GM21529 (cell line): ENCODE data around the gene RAPGEF1.
"Not testable (repeated sequence)": the region's sequence is repeated elsewhere in the genome, so short reads cannot be mapped to it uniquely, and the experiment has no call there.

Source experiments
- ATAC-seq: cut with Tn5 transposase; IDR thresholded peaks from one replicate; pipeline ENCODE4 v1.9.1; 2021; ENCODE audit not compliant: unreplicated experiment

Gene RAPGEF1

DNA sequence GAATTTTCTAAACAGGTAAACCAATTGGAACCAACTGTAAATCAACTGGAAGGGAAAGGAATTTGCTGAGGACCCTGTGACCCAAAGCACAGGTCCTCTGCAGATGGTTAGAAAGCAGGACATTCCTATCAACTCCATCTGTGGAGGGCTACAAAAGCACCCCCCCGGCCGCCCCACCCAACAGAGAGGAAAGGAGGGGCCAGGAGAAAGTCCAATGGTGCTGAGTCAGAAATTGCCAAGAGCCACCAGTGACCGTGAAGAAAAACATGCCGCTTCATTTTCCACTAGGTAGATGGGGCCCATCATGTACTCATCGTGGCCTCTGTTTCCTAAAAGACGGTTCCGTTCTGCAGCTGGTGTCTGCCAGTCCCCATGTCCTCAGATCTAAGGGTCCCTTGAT is 66.3 kb downstream of the RAPGEF1 start:
- ATAC-seq, result no peak

DNA sequence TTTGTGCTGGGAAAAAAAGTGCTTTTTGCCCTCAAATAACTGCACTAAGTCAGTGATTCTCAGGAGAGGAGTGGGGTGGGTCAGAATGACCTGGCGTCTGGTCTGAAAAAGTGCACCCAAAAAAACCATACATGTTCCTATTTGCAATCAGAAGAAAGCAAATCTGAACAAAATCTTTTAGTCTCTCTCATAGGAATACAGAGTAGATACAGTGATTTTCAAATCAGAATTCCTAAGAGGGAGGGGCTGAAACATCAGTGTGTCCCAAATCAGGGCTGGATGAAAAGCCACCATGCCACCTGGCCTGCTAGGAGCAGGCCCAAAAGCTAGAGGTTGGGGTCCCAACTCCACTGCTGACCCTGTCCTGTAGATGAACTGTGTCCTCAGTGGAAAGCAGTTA is 66.8 kb downstream of the RAPGEF1 start:
- ATAC-seq, result no peak

DNA sequence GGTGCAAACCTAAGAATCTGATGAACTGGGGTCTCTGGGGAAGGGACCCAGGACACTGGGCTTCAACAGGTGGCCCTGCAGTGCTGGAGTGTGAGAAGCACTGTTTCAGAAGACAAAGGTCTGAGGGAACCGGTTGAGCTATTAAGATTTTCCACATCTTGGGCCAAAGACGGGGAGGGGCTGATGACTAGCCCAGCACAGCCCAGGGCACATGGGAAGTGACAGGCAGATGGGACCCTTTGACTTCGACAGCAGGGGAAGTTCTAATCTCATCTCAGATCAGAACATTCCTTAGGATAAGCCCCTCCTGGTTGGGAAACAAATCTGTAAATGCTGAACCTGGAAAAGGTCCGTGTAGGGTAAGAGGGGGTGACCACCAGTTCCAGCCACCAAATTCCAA is 67.4 kb downstream of the RAPGEF1 start:
- no peak for ATAC-seq

DNA sequence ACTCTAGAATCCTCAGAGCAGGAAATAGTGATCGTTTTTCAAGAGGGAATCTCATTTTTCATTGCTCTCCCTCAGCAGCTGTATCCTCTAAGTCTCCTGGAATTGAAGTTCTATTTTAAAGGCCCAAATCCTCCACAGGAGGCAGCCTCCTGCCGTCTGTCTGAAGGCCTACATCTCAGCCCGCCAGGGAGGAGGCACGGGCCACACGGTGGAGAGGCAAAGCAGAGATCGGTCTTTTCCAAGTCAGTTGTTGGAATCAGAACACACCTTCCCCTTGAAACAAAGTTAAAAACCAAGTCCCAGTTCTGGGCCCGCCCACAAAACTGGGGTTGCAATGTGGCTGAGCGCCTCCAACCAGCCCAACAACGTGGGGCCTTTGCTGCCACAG is 68.7 kb downstream of the RAPGEF1 start:
- ATAC-seq, result no peak

DNA sequence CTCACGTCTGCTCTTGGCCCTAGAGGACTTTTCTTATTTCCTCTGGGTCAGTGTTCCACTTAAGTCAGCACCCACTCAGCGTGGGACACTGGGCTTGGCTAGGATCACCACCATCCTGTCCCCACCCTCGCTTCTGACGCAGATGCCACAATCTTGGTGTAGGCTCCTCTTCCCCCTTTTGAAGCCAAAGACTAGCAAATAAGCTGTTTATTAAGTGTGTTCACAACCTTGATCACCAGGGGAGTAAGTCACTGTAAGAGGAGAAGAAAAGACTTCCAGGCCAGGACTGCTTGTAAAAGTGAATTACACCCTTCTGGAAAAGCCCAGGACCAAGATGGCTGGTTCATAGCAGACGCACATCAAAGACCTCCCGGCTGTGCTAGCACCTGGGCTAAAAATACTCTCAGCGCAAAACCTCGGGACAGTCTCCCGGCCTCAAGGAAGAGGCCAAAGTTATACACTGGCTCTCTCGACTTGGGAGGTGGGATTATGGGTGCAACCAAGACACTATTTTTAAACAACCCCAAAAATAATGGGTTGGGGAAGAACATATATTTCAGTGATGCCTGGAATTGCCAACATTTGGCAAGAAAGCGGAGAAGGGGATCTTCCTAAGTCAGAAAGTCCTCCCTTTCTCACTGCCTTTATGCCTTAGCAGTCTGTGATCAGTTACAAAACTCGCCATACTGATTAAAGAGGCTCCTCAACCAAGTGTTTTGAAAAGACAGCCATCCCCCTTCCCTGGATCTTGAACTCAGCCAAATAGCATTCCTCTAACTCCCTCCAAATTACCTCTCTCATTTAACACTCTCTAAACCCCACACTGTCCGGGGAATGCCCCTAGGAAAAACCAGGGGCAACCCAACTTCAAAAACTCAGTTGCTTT is 69.4 kb downstream of the RAPGEF1 start:
- no peak for ATAC-seq

DNA sequence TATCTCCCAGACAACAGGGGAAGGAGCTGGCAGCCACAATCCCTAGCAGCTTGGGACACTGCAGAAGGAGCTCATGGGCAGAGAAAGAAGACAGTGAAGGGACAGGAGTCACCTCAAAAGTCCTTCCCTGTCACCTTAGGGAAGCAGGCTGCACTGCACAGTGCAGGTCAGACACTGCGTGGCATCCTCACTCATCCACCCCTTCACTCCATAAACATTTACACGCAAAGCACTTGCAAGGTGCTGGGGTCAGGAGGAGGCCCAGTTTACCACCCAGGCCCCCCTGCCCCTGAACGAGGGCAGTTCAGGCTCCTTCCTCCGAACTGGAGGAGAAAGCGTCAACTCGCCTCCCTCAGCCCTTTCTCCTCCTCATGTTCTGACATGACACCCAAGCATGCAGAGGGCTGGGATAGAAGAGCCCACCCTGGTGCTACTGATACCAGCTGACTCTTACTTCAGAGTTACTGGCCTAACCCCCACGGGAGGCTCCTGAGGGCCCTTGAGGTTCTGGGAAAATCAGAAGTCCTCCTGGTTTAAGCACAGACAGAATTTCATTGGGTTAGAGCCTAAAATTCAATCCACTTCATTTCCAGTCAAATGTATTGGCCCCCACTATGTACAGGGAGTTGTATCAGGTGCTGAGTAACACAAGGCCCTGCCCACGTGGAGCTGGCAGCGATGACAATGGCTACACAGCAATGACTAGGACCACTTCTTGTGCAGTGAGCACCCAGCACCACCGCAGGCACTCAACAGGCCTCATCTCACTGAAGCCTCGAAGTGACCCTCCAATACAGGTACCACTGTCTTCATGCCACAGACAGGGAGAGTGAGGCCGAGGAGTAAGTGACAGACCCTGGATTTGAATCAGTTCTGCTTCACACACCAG is 70.4 kb downstream of the RAPGEF1 start:
- no peak for ATAC-seq

DNA sequence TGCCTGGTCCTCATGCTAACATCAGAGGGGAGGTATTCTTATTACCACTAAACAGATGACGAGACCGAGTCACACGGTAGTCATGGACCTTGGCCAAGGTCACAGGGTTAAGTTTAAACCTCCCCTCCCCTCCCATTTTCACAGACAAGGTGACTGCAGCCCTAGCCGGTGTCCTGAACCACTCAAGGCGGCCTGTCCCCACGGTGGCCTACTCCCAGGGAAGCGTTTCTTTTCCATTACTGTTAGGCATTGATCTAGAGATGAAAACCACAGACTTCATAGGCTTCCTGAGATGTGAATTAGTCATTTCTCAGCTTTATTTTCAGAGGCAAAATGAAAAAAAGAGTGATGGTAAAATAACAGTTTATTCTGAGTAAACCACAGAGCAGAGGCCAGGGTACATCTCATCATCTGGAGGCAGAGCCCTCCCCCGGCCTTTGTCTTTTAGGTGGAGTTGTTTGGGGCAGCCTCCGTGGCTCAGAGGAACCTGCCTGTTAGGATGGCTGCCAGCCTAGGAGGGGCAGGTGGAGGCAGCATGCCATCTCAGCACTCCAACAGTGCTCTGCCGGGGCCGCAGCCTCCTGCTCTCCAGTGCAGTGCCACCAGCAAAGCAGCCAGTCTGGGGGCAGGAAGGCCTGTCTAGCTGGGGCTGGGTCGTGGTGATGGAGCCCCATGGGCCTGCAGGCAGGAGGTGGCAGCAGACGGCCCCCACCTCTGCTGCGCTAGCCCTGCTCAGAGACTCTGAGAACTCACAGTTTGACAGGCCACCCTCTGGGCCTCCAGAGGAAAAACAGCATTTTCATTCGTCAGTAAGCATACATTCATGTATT is 71.2 kb downstream of the RAPGEF1 start:
- peak; percentile 40 for ATAC-seq

DNA sequence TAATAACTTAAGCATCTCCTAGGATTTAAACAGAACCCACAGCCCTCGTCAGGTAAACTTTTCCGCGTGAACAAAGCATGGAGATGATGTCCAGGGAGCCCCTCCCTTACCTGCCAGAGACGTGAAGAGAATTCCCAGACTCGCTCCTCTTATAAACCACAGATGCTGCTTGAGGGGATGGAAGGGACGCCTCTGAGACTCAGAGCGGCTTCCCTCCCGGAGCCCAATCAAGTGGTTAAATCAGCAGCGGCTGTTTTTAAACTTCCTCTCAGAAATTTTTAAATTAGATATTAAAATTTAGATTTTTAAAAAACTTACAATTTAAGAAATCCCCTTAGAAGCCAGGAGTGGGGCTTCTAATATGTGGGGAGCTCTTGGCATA is 71.8 kb downstream of the RAPGEF1 start:
- ATAC-seq, result no peak

DNA sequence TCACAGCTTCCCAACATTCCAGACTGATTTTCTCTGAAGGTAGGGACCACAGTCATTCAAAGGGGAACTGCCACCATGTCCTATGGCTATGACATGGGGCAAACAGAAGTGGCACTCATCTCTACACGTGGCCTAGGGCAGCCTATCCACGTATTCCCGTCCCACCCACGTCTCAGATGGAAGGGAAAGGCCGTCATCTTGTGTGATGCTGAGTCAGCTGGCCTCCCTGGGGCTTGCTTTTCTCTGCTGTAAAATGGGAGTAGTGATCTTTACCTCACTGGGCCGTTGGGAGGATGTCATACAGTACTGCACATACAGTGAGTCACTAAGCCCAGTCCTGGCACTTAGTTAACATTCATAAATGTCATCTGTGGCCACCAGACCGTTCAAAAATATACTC is 72.3 kb downstream of the RAPGEF1 start:
- ATAC-seq, result no peak

DNA sequence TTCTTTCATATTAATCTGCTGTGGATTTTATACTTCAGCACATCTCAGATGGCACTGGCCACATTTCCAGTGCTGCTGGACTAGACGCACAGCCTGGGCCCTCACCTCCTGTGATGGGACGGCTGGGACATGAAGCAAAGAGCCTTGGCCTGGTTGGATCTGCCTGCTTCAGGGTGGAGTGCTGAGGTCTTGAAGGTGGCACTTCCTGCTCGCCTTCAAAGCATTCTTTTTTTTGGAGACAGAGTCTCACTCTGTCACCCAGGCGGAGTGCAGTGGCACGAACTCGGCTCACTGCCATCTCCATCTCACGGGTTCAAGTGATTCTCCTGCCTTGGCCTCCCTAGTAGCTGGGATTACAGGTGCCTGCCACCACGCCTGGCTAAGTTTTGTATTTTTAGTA is 73.1 kb downstream of the RAPGEF1 start:
- no peak for ATAC-seq

DNA sequence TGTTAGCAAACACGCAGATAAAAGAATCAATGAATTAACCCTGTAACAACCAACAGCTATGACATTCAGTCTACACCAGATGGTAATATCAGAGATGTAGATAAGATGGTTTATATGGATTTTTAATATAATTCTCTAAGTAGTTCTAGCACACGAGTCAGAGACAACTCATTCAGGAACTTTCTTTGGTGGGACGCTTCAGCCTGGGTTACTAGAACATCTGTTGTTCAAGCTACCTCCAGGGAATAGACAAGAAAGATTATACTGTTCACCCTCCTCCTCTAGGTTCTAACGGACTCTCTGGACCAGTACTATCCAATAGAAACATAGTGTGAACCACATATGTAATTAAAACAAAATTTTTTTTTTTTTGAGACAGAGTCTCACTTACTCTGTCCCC is 73.8 kb downstream of the RAPGEF1 start:
- ATAC-seq, result no peak

DNA sequence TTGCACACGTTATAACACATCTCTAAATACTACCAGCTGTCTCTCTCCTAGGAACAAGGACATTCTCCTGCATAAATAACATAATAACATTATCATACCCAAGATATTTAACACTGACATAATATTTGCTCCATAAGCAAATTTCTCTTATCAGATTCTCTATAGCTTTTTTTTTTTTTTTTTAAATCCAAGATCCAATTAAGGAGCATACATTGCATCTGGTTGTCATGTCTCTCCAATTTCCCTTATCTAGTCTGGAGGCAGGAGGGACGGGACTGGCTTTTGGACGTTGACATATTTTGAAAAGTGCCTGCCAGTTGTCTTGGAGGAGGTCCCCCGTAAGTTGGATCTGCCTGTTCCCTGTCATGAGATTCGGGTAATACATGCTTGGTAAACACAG is 76.6 kb downstream of the RAPGEF1 start:
- ATAC-seq, result no peak

DNA sequence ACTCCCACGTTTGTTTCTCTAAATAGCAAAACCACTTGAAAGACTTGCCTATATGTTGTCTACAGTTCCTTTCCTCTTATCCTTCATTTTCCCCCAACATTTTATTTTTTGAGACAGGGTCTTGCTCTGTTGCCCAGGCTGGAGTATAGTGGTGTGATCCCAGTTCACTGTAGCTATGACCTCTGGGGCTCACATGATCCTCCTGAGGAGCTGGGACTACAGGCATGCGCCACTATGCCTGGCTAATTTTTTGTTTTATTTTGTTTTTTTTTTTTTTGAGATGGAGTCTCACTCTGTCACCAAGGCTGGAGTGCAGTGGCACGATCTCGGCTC is 77.6 kb downstream of the RAPGEF1 start:
- ATAC-seq, result not testable (repeated sequence)

DNA sequence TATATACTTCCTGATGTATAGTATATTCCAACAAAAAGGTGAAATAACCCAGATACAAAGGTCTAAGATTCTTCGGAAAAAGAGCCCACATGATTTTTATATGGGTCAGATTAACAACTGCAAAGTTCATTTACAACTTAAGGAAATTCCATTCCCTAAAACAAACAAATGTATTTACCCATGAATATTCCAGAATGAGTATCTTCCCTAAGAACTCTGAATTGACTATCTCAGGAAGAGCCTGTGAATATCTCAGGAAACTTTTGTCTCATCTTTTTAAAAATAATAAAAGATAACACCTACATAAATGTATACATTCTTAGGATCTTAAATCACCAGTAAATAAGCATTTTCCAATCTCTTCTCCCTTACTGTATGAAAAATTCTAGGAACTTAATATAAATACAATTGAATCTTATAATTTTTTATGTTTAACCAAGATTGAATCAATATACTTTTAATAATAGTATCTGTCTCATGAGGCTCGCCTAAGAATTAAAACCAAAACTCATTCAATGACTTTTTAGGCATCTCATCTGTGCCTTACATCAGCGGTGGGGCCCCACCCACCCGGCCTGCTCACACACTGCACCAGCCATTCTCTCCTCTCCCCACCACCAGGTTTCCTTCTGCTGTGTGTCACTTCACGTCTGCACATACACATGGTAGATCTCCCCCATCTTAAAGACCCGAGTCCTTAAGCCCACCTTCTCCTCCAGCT is 78.1 kb downstream of the RAPGEF1 start:
- peak; percentile 56 for ATAC-seq

DNA sequence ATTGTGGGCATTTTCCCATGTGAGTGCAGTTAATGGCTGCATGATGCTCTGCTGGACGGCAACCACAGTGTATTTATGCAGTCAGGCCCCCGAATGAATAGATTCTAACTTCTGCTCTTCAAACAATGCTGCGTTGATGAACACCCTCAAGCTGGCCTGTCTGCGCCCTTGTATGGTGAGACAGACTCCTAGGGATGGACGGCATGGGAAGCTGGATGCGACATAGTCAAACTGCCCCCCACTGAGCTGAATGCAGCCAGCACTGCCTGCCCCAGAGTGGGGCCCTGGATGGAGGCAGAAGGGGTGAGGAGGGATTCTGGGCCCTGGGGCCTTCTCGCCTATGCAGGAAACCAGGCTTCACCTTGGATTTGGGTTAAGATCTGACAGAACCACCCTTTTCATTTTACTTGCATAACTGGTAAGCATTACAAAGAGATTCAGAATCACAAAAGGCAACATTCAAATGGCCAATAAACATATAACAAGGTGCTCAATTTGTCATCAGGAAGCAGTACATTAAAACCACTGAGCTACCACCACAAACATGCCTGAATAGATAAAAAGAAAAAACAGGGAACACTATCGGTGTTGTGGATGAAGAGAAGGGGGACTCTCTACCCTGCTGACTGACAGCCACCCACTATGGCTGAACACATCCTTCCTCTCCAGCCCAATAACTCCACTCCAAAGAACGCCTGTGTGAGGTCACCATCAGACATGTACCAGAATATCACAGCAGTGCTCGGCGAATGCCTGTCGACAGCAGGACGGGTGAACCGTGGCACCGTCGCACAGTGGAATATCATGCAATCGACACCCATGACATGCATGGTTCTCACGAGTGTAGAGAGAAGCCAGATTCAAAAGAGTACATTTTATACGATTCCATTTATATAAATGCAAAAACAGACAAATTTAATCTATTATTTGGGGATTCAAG is 79.1 kb downstream of the RAPGEF1 start:
- ATAC-seq, result no peak

DNA sequence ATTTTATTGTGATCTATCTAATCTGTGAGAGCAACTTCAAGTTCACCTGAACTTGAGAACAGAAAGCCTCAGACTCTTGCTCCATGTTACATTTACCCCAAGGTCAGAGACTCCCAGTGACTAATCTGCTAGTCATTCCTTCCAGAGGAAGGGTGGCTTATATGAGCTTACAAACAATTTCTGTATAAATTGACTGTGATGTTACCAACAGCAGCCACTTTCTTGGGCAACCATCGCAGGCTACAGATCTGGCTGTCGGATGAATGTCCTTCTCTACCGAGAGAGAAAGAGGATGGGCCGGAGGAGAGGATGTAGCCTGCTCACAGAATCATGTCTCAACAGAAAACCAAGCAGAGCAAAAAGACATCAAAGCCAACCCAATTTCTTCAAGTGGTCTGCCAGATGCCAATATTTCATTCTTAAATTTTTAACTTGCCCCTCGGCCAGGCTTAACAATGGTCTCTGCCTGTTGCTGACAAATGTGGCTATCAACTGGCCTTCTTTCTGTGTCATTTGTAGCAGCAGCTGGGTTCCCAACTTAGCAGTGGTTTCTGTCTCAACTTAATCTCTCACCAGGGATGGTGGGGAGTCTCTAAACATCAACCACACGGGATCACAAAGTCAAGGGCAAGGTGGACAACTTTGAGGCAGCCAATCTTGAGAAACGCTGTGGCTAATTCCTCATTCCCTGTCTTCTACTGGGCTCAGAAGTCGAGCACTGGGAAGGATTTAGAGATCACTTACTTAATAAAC is 81.3 kb downstream of the RAPGEF1 start:
- ATAC-seq, result no peak

DNA sequence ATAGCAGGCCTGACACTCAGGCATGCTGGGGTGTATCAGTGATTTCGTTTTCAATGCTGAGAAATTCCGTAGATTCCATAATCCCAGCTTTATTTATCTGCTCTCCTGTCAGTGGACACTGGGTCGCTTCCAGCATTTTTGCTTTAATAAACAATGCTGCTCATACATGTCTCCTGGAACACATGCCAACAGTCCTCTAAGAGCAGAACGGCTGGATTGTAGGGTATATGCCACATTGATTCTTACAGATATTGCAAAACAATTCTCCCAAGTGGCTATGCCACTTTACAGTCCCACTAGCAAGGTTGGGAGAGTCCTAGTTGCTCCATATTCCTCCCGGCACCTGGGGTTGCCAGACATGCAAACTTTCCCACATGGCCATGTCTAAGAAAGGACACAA is 81.9 kb downstream of the RAPGEF1 start:
- ATAC-seq, result no peak

DNA sequence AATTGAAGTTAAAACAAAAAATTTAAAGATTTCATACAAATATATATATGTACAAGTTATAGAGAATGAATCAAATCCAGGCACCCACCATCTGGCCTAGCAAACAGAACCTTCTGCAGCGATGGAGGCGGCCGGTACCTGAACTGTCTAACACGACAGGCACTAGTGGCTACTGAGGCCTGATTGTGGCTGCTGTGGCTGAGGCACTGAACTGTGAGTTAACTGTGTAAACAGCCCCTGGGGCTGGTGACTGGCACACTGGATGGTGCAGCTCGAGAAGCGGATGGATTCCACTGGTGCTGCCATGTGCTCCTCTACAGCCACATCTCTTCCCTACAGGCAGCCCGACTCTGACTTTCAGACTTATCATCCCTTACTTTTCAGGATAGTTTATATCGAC is 82.4 kb downstream of the RAPGEF1 start:
- ATAC-seq, result no peak

DNA sequence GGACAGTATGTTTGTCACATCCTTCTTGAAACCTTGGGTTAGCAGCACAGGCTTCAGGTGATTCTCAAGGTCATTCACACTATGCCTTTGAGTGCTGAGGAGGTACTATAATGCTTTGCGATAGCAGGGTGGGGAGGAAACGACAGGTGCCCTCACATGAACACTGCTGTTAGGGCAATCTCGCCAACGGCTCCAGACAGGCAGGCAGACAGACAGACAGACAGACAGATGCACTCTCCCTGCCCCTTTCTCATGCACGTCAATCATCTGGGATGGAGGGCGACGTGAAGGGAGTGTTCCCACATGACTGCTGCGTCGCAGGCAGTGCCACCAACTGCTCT is 82.9 kb downstream of the RAPGEF1 start:
- peak; percentile 34 for ATAC-seq
